Measurements from ENCODE around the gene KRT17. TPM values are rescaled to one million over a fixed set of nuclear protein-coding genes. Genes with fewer than 3 reads are reported as not detected.
A peak's percentile ranks its signal among the peaks of the same experiment; 100 is the strongest.

Gene KRT17
- total and polyA plus RNA-seq, 2 experiments from 2014 or later: 1.8 to 3.8 TPM

GRCh38 chr17:41635121-41636097 lies 11.0 kb upstream of the KRT17 start:
- no peak for TF ChIP-seq EZH2phosphoT487 (IDR thresholded peaks at IDR 0.05; ENCODE audit: insufficient read depth, low read depth)
- no peak for TF ChIP-seq EZH2 (IDR thresholded peaks at IDR 0.05; ENCODE audit: insufficient read depth, poor library complexity, severe bottlenecking)
- no peaks in the 10 kb centered on the region for H3K36me3 ChIP-seq (ENCODE audit: low read depth)
- no peaks in the 10 kb centered on the region for H4K20me1 ChIP-seq (ENCODE audit: insufficient read depth)
- H3K27ac ChIP-seq: no peak overlapping the region
- H3K9ac ChIP-seq: no peak overlapping the region
- DNase-seq: peak; percentile 26
- no peak overlapping the region for H3K4me2 ChIP-seq (ENCODE audit: unreplicated experiment)
- H3K9me2 ChIP-seq (ENCODE audit: insufficient read depth): no peaks in the 10 kb centered on the region
- no peaks in the 10 kb centered on the region for H3K4me1 ChIP-seq (ENCODE audit: insufficient read depth)
- no peaks in the 10 kb centered on the region for H3K79me2 ChIP-seq (ENCODE audit: insufficient read depth)
- peak overlapping the region; percentile 50; the same call in 1 of the 2 replicates for H2AFZ ChIP-seq
- 32 to 35% methylated on average over 24 to 28 of the region's 28 CpGs for WGBS, 2 experiments (ENCODE audit: low coverage in 1 of 2, low lambda C conversion rate in 2 of 2, missing lambda C conversion rate in 2 of 2)
- H3K9me3 ChIP-seq (ENCODE audit: low read depth): no peaks in the 10 kb centered on the region
- H3K4me3 ChIP-seq: no peak overlapping the region
- in situ Hi-C loops (cut with MboI): no loop called here
- no peaks in the 10 kb centered on the region; the same call in 1 of the 2 replicates for H3K27me3 ChIP-seq (replicated peaks; ENCODE audit: insufficient read depth)
- H3F3A ChIP-seq (ENCODE audit: insufficient read depth): no peaks in the 10 kb centered on the region

- Histone ChIP-seq H3K9me3 (ENCODE audit: low read depth) (no peaks in the 10 kb centered on the region), H2AFZ (no peak overlapping the region), H3K9me2 (ENCODE audit: insufficient read depth) (no peaks in the 10 kb centered on the region), H3K79me2 (ENCODE audit: insufficient read depth) (no peaks in the 10 kb centered on the region), H3K27ac (no peak overlapping the region), H3K4me2 (ENCODE audit: unreplicated experiment) (no peak overlapping the region), H3K4me3 (no peak overlapping the region), H3K9ac (no peak overlapping the region), H4K20me1 (ENCODE audit: insufficient read depth) (no peaks in the 10 kb centered on the region), H3F3A (ENCODE audit: insufficient read depth) (no peaks in the 10 kb centered on the region), H3K4me1 (ENCODE audit: insufficient read depth) (no peaks in the 10 kb centered on the region), H3K36me3 (ENCODE audit: low read depth) (no peaks in the 10 kb centered on the region), H3K27me3 (replicated peaks; ENCODE audit: insufficient read depth) (no peaks in the 10 kb centered on the region; the same call in 1 of the 2 replicates)
- WGBS, 2 experiments (ENCODE audit: low coverage in 1 of 2, low lambda C conversion rate in 2 of 2, missing lambda C conversion rate in 2 of 2): 63 to 72% methylated on average over 7 of the region's 7 CpGs
- DNase-seq: no peak
- in situ Hi-C loops (cut with MboI): no loop called here
- no peak for TF ChIP-seq EZH2 (IDR thresholded peaks at IDR 0.05; ENCODE audit: insufficient read depth, poor library complexity, severe bottlenecking)
- TF ChIP-seq EZH2phosphoT487 (IDR thresholded peaks at IDR 0.05; ENCODE audit: insufficient read depth, low read depth): no peak
These were observed 10.3 kb upstream of the KRT17 start for GRCh38 chr17:41634639-41635038.

GRCh38 chr17:41633556-41634199 lies 9.3 kb upstream of the KRT17 start:
- Histone ChIP-seq H3K4me1 (ENCODE audit: insufficient read depth) (no peaks in the 10 kb centered on the region), H3K4me3 (no peak overlapping the region), H3K9ac (no peak overlapping the region), H3K4me2 (ENCODE audit: unreplicated experiment) (no peak overlapping the region), H3K36me3 (ENCODE audit: low read depth) (no peaks in the 10 kb centered on the region), H4K20me1 (ENCODE audit: insufficient read depth) (no peaks in the 10 kb centered on the region), H3K27ac (no peak overlapping the region), H2AFZ (no peak overlapping the region), H3K79me2 (ENCODE audit: insufficient read depth) (no peaks in the 10 kb centered on the region), H3K9me2 (ENCODE audit: insufficient read depth) (no peaks in the 10 kb centered on the region), H3K9me3 (ENCODE audit: low read depth) (no peaks in the 10 kb centered on the region), H3F3A (ENCODE audit: insufficient read depth) (no peaks in the 10 kb centered on the region), H3K27me3 (replicated peaks; ENCODE audit: insufficient read depth) (no peaks in the 10 kb centered on the region; the same call in 1 of the 2 replicates)
- no peak for TF ChIP-seq EZH2 (IDR thresholded peaks at IDR 0.05; ENCODE audit: insufficient read depth, poor library complexity, severe bottlenecking)
- TF ChIP-seq EZH2phosphoT487 (IDR thresholded peaks at IDR 0.05; ENCODE audit: insufficient read depth, low read depth): no peak
- no peak for DNase-seq
- in situ Hi-C loops (cut with MboI): no loop called here
- WGBS, 2 experiments (ENCODE audit: low coverage in 1 of 2, low lambda C conversion rate in 2 of 2, missing lambda C conversion rate in 2 of 2): 89 to 95% methylated on average over 9 to 14 of the region's 14 CpGs

GRCh38 chr17:41632482-41633105 lies 8.2 kb upstream of the KRT17 start:
- DNase-seq: no peak
- 59 to 71% methylated on average over 5 of the region's 5 CpGs for WGBS, 2 experiments (ENCODE audit: low coverage in 1 of 2, low lambda C conversion rate in 2 of 2, missing lambda C conversion rate in 2 of 2)
- no peaks in the 10 kb centered on the region for H3K36me3 ChIP-seq (ENCODE audit: low read depth)

More at GRCh38 chr17:41632482-41633105, 8.2 kb upstream of the KRT17 start:
- no peaks in the 10 kb centered on the region for H3F3A ChIP-seq (ENCODE audit: insufficient read depth)
- H3K4me3 ChIP-seq: no peak overlapping the region
- in situ Hi-C loops (cut with MboI): no loop called here
- no peak overlapping the region for H3K27ac ChIP-seq
- no peaks in the 10 kb centered on the region for H3K79me2 ChIP-seq (ENCODE audit: insufficient read depth)
- TF ChIP-seq EZH2phosphoT487 (IDR thresholded peaks at IDR 0.05; ENCODE audit: insufficient read depth, low read depth) (no peak), EZH2 (IDR thresholded peaks at IDR 0.05; ENCODE audit: insufficient read depth, poor library complexity, severe bottlenecking) (no peak)
- no peak overlapping the region for H3K4me2 ChIP-seq (ENCODE audit: unreplicated experiment)
- H3K27me3 ChIP-seq (replicated peaks; ENCODE audit: insufficient read depth): no peaks in the 10 kb centered on the region; the same call in 1 of the 2 replicates
- no peaks in the 10 kb centered on the region for H3K4me1 ChIP-seq (ENCODE audit: insufficient read depth)
- no peak overlapping the region for H2AFZ ChIP-seq
- no peaks in the 10 kb centered on the region for H3K9me2 ChIP-seq (ENCODE audit: insufficient read depth)
- H4K20me1 ChIP-seq (ENCODE audit: insufficient read depth): no peaks in the 10 kb centered on the region
- no peaks in the 10 kb centered on the region for H3K9me3 ChIP-seq (ENCODE audit: low read depth)
- no peak overlapping the region for H3K9ac ChIP-seq
